AG10803 (cell line): ENCODE data around the gene SSTR3.

ENCODE experiments used
- DNase-seq: peaks from one replicate; pipeline ENCODE4 v3.0.0; 2010; ENCODE audit warnings: low read depth
- H3K4me3 ChIP-seq: 2 replicates; pipeline ENCODE4 v1.5.1; 2011; ENCODE audit warnings: mild to moderate bottlenecking, low read length, control low read depth
- CTCF ChIP-seq: conservative IDR thresholded peaks from 2 replicates; pipeline ENCODE4 v1.5.1; 2011; ENCODE audit warnings: mild to moderate bottlenecking, low read length, control low read depth, inconsistent platforms

SSTR3 gene

GRCh38 chr22:37224757-37225420, 12.6 kb upstream of the SSTR3 start:
- no peak for TF ChIP-seq CTCF
- DNase-seq, result no peak
- no peak overlapping the region for H3K4me3 ChIP-seq

- no peak overlapping the region for H3K4me3 ChIP-seq
- no peak for TF ChIP-seq CTCF
- DNase-seq, result no peak
Measured at GRCh38 chr22:37223965-37224551, 11.8 kb upstream of the SSTR3 start.

- TF ChIP-seq CTCF, result no peak
- no peak for DNase-seq
- no peak overlapping the region for H3K4me3 ChIP-seq
Measured at GRCh38 chr22:37222440-37222971, 10.2 kb upstream of the SSTR3 start.

- H3K4me3 ChIP-seq, result no peak overlapping the region
- no peak for TF ChIP-seq CTCF
- DNase-seq, result no peak
Measured at GRCh38 chr22:37221424-37222333, 9.4 kb upstream of the SSTR3 start.

- H3K4me3 ChIP-seq, result no peak overlapping the region
- no peak for DNase-seq
- TF ChIP-seq CTCF, result no peak
Measured at GRCh38 chr22:37220543-37220981, 8.3 kb upstream of the SSTR3 start.

- DNase-seq, result no peak
- H3K4me3 ChIP-seq, result no peak overlapping the region
Measured at GRCh38 chr22:37219533-37219932, 7.3 kb upstream of the SSTR3 start.

More at GRCh38 chr22:37219533-37219932, 7.3 kb upstream of the SSTR3 start:
- no peak for TF ChIP-seq CTCF
